B cell (primary cell): ENCODE results near the gene GALNT18. TPM values are rescaled to one million over a fixed set of nuclear protein-coding genes. Genes with fewer than 3 reads are reported as not detected.

ENCODE experiments used
- ATAC-seq: fragments of 200-7000 bp; cut with Tn5 transposase; one replicate; pipeline ENCODE4 v1.10.0; 2021; ENCODE audit warnings: low read depth, mild to moderate bottlenecking, moderate number of reproducible peaks, moderate library complexity
- CTCF ChIA-PET: fragments of 350-600 bp; sonication (Branson Sonifier 250); formaldehyde crosslinking; loops from one replicate; lab custom pipeline; 2021; ENCODE audit warnings: antibody characterized with exemption, inconsistent platforms; lab: Charles Lee
- POLR2A ChIA-PET: fragments of 350-600 bp; sonication (Branson Sonifier 250); formaldehyde crosslinking; loops from one replicate; lab custom pipeline; 2021; ENCODE audit warnings: antibody characterized with exemption; lab: Charles Lee
- DNase-seq: peaks from one replicate; pipeline ENCODE4 v3.0.0; 2013
- H2AFZ ChIP-seq: 2 replicates; pipeline ENCODE4 v1.6.1; 2012; ENCODE audit warnings: mild to moderate bottlenecking, low read depth, low read length; ENCODE audit not compliant: insufficient read depth, poor library complexity, severe bottlenecking
- H3K27ac ChIP-seq, 2 donors: 1 replicate in 1 of 2; 2 replicates in 1 of 2; pipeline ENCODE4 v1.5.1; 2012 to 2013; ENCODE audit warnings: low read length in 2 of 2, mild to moderate bottlenecking in 2 of 2, moderate library complexity in 1 of 2
- H3K27me3 ChIP-seq, 4 experiments: fragments of 200-600 bp in 1 of 4; sonication (generic) in 1 of 4; replicated peaks in 1 of 4; 1 replicate in 2 of 4; 2 replicates in 2 of 4; pipeline versions ENCODE4 v1.6.1 to v1.7.0; 2013 to 2016; ENCODE audit warnings: low read length in 3 of 4, mild to moderate bottlenecking in 2 of 4, mixed read lengths in 1 of 4, moderate library complexity in 1 of 4; ENCODE audit not compliant: insufficient read depth in 4 of 4, control insufficient read depth in 3 of 4; ENCODE audit errors: control extremely low read depth in 1 of 4
- H3K36me3 ChIP-seq, 2 experiments: replicated peaks in 1 of 2; 1 replicate in 1 of 2; 2 replicates in 1 of 2; pipeline versions ENCODE4 v1.6.1 to v1.7.1; 2013; ENCODE audit warnings: low read length in 1 of 2; ENCODE audit not compliant: insufficient read depth in 2 of 2, control insufficient read depth in 1 of 2; ENCODE audit errors: control extremely low read depth in 1 of 2, extremely low read depth in 1 of 2
- H3K4me1 ChIP-seq, 2 donors: fragments of 200-600 bp in 1 of 2; sonication (generic) in 1 of 2; 1 replicate in 1 of 2; 2 replicates in 1 of 2; pipeline versions ENCODE4 v1.5.1 to v1.6.1; 2013 to 2017; ENCODE audit warnings: low read length in 2 of 2; ENCODE audit not compliant: control insufficient read depth in 2 of 2, insufficient read depth in 2 of 2
- H3K4me2 ChIP-seq: replicated peaks from 2 replicates; pipeline ENCODE3; 2012; ENCODE audit warnings: mild to moderate bottlenecking, low read depth, low read length; ENCODE audit not compliant: poor library complexity, severe bottlenecking
- H3K4me3 ChIP-seq, 5 experiments: fragments of 200-600 bp in 1 of 5; sonication (generic) in 1 of 5; 1 replicate in 3 of 5; 2 replicates in 2 of 5; pipeline versions ENCODE4 v1.5.1 to v1.7.0; 2011 to 2016; ENCODE audit warnings: low read length in 4 of 5, mild to moderate bottlenecking in 4 of 5, low read depth in 2 of 5, control low read depth in 1 of 5, moderate library complexity in 1 of 5; ENCODE audit not compliant: insufficient read depth in 1 of 5; ENCODE audit errors: control extremely low read depth in 1 of 5, extremely low read depth in 1 of 5
- H3K79me2 ChIP-seq: fragments of 200-600 bp; sonication (generic); one replicate; pipeline ENCODE4 v1.6.0; 2016; ENCODE audit warnings: low read length; ENCODE audit not compliant: control insufficient read depth, insufficient read depth
- H3K9ac ChIP-seq: fragments of 200-600 bp; sonication (generic); 2 replicates; pipeline ENCODE4 v1.6.1; 2017; ENCODE audit warnings: mild to moderate bottlenecking, low read length, moderate library complexity
- H3K9me3 ChIP-seq, 3 donors: one replicate each; pipeline versions ENCODE4 v1.6.1 to v1.7.1; 2013; ENCODE audit warnings: low read length in 2 of 3; ENCODE audit not compliant: control insufficient read depth in 2 of 3, insufficient read depth in 1 of 3; ENCODE audit errors: control extremely low read depth in 1 of 3
- H4K20me1 ChIP-seq: 2 replicates; pipeline ENCODE4 v1.6.0; 2012; ENCODE audit warnings: mild to moderate bottlenecking, low read length; ENCODE audit not compliant: insufficient read depth, control insufficient read depth, poor library complexity, severe bottlenecking
- H3K27ac Mint-ChIP-seq: one replicate; pipeline ENCODE4 v1.8.0; 2021; ENCODE audit warnings: mixed read lengths
- H3K27me3 Mint-ChIP-seq: one replicate; pipeline ENCODE4 v1.8.0; 2021; ENCODE audit warnings: mixed read lengths
- H3K4me1 Mint-ChIP-seq: one replicate; pipeline ENCODE4 v1.8.0; 2021; ENCODE audit warnings: mixed read lengths
- H3K4me3 Mint-ChIP-seq: one replicate; pipeline ENCODE4 v1.8.0; 2021; ENCODE audit warnings: mixed read lengths
- H3K9me3 Mint-ChIP-seq: one replicate; pipeline ENCODE4 v1.8.0; 2022; ENCODE audit warnings: mixed read lengths; ENCODE audit not compliant: insufficient read depth
- CTCF ChIP-seq: fragments of 200-600 bp; IDR thresholded peaks from one replicate; pipeline ENCODE4 v1.8.0; 2022; ENCODE audit warnings: antibody characterized with exemption, mild to moderate bottlenecking
- EZH2 ChIP-seq: IDR thresholded peaks from 2 replicates; pipeline ENCODE4 v1.6.1; 2012; ENCODE audit warnings: borderline replicate concordance, low read depth, mild to moderate bottlenecking, moderate library complexity, low read length; ENCODE audit not compliant: insufficient read depth, poor library complexity, severe bottlenecking
- whole genome bisulfite sequencing: methylation state at CpG from one replicate; pipeline ENCODE4 v1.1.5; 2013; ENCODE audit warnings: missing lambda C conversion rate; ENCODE audit not compliant: insufficient coverage; 5-methylcytosine and 5-hydroxymethylcytosine counted together
- intact Hi-C: fragments of 100-400 bp; cut with micrococcal nuclease; formaldehyde crosslinking; loops from one replicate; pipeline ENCODE4 v1.10.0; 2022
- polyA plus RNA-seq: library from polyadenylated mRNA; depleted of rRNA; stranded (reverse); fragments of >200 nt; gene quantifications from 2 replicates; pipeline ENCODE4 v1.2.3, GENCODE V29; 2012
- total RNA-seq, 2 donors: library from RNA; stranded (reverse); fragments of 120-200 nt in 1 of 2; gene quantifications; 1 replicate in 1 of 2; 2 replicates in 1 of 2; pipeline versions ENCODE4 v1.2.3 to v1.2.4, GENCODE V29; 2013 to 2022

GALNT18 gene
- total and polyA plus RNA-seq, 2 donors (not counting 1 experiment from before 2014, with no cell fraction given) = not detected

DNA sequence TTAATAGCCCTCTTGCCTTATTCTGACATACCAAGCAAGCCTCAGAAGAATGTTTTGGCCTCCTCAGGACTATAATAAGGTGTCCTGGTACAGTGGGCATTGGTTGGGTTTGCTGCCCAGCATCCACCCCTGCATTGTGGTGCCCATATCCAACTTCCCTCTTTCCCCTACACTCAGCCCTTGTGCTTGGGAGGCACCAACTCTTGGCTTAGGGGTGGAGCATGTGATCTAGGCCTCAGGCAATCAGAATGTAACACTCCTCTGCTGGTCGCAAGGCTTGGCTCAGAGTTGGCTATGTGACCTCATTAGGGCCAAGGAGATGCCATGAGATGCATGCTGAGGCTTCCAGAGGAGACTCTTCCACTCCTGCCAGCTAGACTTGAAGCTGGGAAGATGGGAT, 391.7 kb downstream of the GALNT18 start:
- ChIA-PET CTCF (no interaction called here), POLR2A (no interaction called here)
- Mint-ChIP-seq H3K27me3 (peaks cover 33% of the 10 kb centered on the region), H3K4me3 (no peak overlapping the region), H3K9me3 (no peaks in the 10 kb centered on the region), H3K4me1 (no peaks in the 10 kb centered on the region), H3K27ac (no peak overlapping the region)
- peaks cover 0 to 12% (median 2%) of the 10 kb centered on the region in 4 experiments for H3K27me3 ChIP-seq
- H3K4me1 ChIP-seq = no peaks in the 10 kb centered on the region
- TF ChIP-seq EZH2 (no peak), CTCF (no peak)
- H3K79me2 ChIP-seq = no peaks in the 10 kb centered on the region
- ATAC-seq = no peak
- no peaks in the 10 kb centered on the region for H4K20me1 ChIP-seq
- no peak overlapping the region for H2AFZ ChIP-seq
- WGBS = 67% methylated on average over 1 of the region's 1 CpG
- no peak overlapping the region for H3K4me2 ChIP-seq
- H3K9me3 ChIP-seq = peaks cover 0 to 2% (median 0%) of the 10 kb centered on the region in 3 donors
- no peak for DNase-seq
- intact Hi-C loops = no loop called here
- H3K4me3 ChIP-seq = no peak overlapping the region
- H3K36me3 ChIP-seq = no peaks in the 10 kb centered on the region
- H3K27ac ChIP-seq = no peak overlapping the region
- no peak overlapping the region for H3K9ac ChIP-seq

DNA sequence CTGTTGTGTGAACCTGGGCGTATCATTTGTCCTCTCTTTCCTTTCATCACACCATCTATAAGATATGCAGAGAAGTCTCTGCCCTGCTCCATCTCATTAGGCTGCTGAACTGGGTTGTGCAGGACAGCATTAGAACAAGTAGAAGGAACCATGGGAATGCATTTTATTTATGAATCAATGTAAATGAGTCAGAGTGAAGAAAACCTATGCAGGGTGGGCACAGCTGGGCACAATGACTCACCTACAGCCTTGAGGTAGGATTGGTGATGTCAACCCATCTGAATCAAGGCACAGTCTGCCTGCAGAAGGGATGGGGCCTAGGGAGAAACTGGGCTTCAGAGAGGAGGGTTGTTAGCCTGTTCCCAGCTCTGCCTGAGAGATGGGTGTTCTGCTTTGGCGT, 392.2 kb downstream of the GALNT18 start:
- intact Hi-C loops = no loop called here
- CTCF ChIA-PET = no interaction called here
- POLR2A ChIA-PET = no interaction called here
- H3K4me1 ChIP-seq = no peaks in the 10 kb centered on the region
- Mint-ChIP-seq H3K27me3 (peaks cover 33% of the 10 kb centered on the region), H3K4me3 (no peak overlapping the region), H3K4me1 (no peaks in the 10 kb centered on the region), H3K27ac (no peak overlapping the region), H3K9me3 (no peaks in the 10 kb centered on the region)
- TF ChIP-seq CTCF = no peak
- no peak for TF ChIP-seq EZH2
- no CpG with 5 or more reads among the region's 2 CpGs for WGBS
- no peak overlapping the region for H3K4me2 ChIP-seq
- H3K36me3 ChIP-seq = no peaks in the 10 kb centered on the region
- H3K27me3 ChIP-seq = peaks cover 0 to 12% (median 2%) of the 10 kb centered on the region in 4 experiments
- H3K9ac ChIP-seq = no peak overlapping the region
- no peak overlapping the region for H2AFZ ChIP-seq
- H3K4me3 ChIP-seq = no peak overlapping the region
- H3K9me3 ChIP-seq = peaks cover 0 to 2% (median 0%) of the 10 kb centered on the region in 3 donors
- DNase-seq (no peak), ATAC-seq (no peak)
- H4K20me1 ChIP-seq = no peaks in the 10 kb centered on the region
- no peaks in the 10 kb centered on the region for H3K79me2 ChIP-seq
- H3K27ac ChIP-seq = no peak overlapping the region
